Measurements from ENCODE around the gene NACC2.

NACC2 gene

DNA sequence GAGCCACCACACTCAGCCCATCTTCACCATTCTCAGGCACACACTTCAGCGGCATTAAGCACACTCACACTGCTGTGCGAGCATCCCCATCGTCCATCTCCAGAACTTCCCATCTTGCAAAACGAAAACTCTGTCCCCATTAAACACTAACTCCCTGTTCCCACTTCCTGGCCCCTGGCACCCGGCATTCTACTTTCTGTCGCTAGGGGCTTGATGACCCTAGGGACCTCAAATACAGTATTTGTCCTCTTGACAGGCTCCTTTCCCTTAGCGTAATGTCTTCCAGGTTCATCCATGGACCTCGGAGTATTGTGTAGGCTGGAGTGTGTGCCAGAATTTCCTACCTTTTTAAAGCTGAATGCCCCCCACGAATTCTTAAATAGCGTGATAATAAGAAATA lies 119.3 kb downstream of the NACC2 start:
- TF ChIP-seq, protein P1, sequence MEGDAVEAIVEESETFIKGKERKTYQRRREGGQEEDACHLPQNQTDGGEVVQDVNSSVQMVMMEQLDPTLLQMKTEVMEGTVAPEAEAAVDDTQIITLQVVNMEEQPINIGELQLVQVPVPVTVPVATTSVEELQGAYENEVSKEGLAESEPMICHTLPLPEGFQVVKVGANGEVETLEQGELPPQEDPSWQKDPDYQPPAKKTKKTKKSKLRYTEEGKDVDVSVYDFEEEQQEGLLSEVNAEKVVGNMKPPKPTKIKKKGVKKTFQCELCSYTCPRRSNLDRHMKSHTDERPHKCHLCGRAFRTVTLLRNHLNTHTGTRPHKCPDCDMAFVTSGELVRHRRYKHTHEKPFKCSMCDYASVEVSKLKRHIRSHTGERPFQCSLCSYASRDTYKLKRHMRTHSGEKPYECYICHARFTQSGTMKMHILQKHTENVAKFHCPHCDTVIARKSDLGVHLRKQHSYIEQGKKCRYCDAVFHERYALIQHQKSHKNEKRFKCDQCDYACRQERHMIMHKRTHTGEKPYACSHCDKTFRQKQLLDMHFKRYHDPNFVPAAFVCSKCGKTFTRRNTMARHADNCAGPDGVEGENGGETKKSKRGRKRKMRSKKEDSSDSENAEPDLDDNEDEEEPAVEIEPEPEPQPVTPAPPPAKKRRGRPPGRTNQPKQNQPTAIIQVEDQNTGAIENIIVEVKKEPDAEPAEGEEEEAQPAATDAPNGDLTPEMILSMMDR (IDR thresholded peaks at IDR 0.05), result 0 out of 2 replicates have a peak, but pooled peaks have one; percentile 5
- no peak for TF ChIP-seq ZFX (IDR thresholded peaks at IDR 0.05; ENCODE audit: borderline replicate concordance)
- no peak overlapping the region for H3K27ac ChIP-seq

DNA sequence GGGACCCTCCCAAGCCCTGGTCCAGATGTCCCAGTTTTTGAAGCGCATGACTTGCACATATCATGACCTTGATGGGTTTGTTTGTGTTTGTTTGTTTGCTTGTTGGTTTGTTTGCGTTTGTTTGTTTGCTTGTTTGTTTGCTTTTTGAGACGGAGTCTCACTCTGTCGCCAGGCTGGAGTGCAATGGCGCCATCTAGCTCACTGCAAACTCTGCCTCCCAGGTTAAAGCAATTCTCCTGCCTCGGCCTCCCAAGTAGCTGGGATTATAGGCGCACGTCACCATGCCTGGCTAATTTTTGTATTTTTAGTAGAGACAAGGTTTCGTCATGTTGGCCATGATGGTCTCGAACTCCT lies 120.9 kb downstream of the NACC2 start:
- no peak for TF ChIP-seq ZFX (IDR thresholded peaks at IDR 0.05; ENCODE audit: borderline replicate concordance)
- TF ChIP-seq, protein P1 (IDR thresholded peaks at IDR 0.05), result peak; percentile 76
- H3K27ac ChIP-seq, result no peak overlapping the region

DNA sequence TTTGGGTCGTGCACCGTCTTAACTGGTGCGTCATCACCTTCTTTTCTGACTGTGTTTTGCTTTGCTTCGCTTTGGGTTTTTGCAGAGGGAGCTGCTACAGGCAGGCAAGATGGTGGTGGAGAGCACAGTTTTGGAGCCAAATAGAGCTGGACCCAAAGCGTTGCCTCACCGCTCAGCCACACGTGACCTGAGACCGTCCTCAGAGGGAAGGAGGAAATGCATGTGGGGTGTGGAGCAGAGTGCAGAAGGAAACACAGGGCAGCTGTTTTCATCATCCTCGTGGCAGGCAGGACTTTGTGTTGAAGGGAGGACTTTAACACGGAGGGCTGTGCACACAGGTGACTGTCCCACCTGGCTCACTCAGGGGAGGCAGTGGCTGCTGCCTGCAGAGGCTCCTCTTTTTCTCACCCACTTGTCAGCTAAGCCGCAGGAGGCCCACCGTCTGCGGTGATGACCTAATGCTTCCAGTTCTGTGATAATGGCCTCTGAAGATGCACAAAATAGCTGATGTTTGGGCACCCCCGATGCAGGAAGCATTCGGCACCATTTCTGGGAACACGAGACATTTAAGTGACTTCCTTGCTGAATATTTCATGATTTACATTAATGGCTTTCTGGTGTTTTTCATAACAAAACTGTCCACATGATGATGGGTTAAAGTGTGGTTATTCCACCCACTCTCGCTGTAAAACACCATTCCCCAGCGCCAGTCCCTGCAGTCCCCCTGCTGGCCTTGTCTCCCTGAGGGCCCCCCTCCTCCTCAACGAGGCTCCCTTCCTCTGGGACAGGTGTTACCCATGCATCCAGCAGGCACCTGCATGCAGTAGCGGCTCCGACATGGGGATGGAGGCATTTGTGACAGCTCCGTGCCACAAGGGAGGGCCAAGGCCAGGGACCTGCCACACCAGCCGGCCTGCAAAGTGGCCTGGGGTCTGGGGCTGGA lies 121.5 kb downstream of the NACC2 start:
- TF ChIP-seq, protein P1 (IDR thresholded peaks at IDR 0.05), result no peak
- TF ChIP-seq ZFX (IDR thresholded peaks at IDR 0.05; ENCODE audit: borderline replicate concordance), result no peak
- no peak overlapping the region for H3K27ac ChIP-seq

- TF ChIP-seq, protein P1 (IDR thresholded peaks at IDR 0.05), result no peak
- TF ChIP-seq ZFX (IDR thresholded peaks at IDR 0.05; ENCODE audit: borderline replicate concordance), result no peak
- no peak overlapping the region for H3K27ac ChIP-seq
These were observed 123.2 kb downstream of the NACC2 start for GRCh38 chr9:135971892-135972291.

- no peak overlapping the region for H3K27ac ChIP-seq
- no peak for TF ChIP-seq ZFX (IDR thresholded peaks at IDR 0.05; ENCODE audit: borderline replicate concordance)
These were observed 123.8 kb downstream of the NACC2 start for GRCh38 chr9:135971111-135971766.

GRCh38 chr9:135970128-135970815 lies 124.8 kb downstream of the NACC2 start:
- no peak overlapping the region for H3K27ac ChIP-seq
- TF ChIP-seq, protein P1 (IDR thresholded peaks at IDR 0.05), result no peak
- TF ChIP-seq ZFX (IDR thresholded peaks at IDR 0.05; ENCODE audit: borderline replicate concordance), result no peak

GRCh38 chr9:135969064-135969683 lies 125.9 kb downstream of the NACC2 start:
- H3K27ac ChIP-seq, result no peak overlapping the region
- no peak for TF ChIP-seq ZFX (IDR thresholded peaks at IDR 0.05; ENCODE audit: borderline replicate concordance)
- TF ChIP-seq, protein P1 (IDR thresholded peaks at IDR 0.05), result no peak

Data from 22Rv1 (cell line).